Measurements from ENCODE around the gene ADISSP. TPM values are rescaled to one million over a fixed set of nuclear protein-coding genes. Genes with fewer than 3 reads are reported as not detected.

ADISSP gene
- total and polyA plus RNA-seq, 5 donors from 2014 or later = 14.8 to 25.5 (median 19.9) TPM

Other genes with a start within 250 kb of the ADISSP start
- gene GFRA4, start 104.4 kb downstream of the ADISSP start, total RNA-seq = not detected
- gene GFRA4, start 104.4 kb downstream of the ADISSP start, polyA plus RNA-seq = not detected
- not detected for gene ADAM33, start 85.7 kb downstream of the ADISSP start, total RNA-seq
- gene ADAM33, start 85.7 kb downstream of the ADISSP start, polyA plus RNA-seq = not detected
- not detected for gene SIGLEC1, start 55.2 kb downstream of the ADISSP start, total RNA-seq
- gene SIGLEC1, start 55.2 kb downstream of the ADISSP start, polyA plus RNA-seq = not detected
- not detected for gene HSPA12B, start 35.1 kb downstream of the ADISSP start, total RNA-seq
- under 1 TPM in 1 of 4 donors, not detected in 3; 0.09 TPM for gene HSPA12B, start 35.1 kb downstream of the ADISSP start, polyA plus RNA-seq
- gene SPEF1, start 13.7 kb upstream of the ADISSP start, total RNA-seq = not detected
- not detected for gene SPEF1, start 13.7 kb upstream of the ADISSP start, polyA plus RNA-seq
- gene CENPB, start 19.0 kb upstream of the ADISSP start, total RNA-seq = 38.5 TPM
- gene CENPB, start 19.0 kb upstream of the ADISSP start, polyA plus RNA-seq = 1 to 10 TPM; 1.2 to 1.9 (median 1.5) TPM
- gene CDC25B, start 28.6 kb upstream of the ADISSP start, total RNA-seq = 310 TPM
- 10 to 100 TPM; 39.7 to 48.4 (median 47.0) TPM for gene CDC25B, start 28.6 kb upstream of the ADISSP start, polyA plus RNA-seq
- 10.5 TPM for gene AP5S1, start 52.8 kb upstream of the ADISSP start, total RNA-seq
- gene AP5S1, start 52.8 kb upstream of the ADISSP start, polyA plus RNA-seq = 10 to 100 TPM; 18.7 to 22.2 (median 20.4) TPM
- gene MAVS, start 79.1 kb upstream of the ADISSP start, total RNA-seq = 26.1 TPM
- gene MAVS, start 79.1 kb upstream of the ADISSP start, polyA plus RNA-seq = 1 to 10 TPM; 3.5 to 4.7 (median 3.8) TPM
- gene PANK2, start 121.6 kb upstream of the ADISSP start, total RNA-seq = 63.2 TPM
- gene PANK2, start 121.6 kb upstream of the ADISSP start, polyA plus RNA-seq = 10 to 100 TPM; 44.4 to 59.3 (median 49.8) TPM
- 6.9 TPM for gene RNF24, start 247.8 kb upstream of the ADISSP start, total RNA-seq
- 1 to 10 TPM; 4.6 to 8.9 (median 7.6) TPM for gene RNF24, start 247.8 kb upstream of the ADISSP start, polyA plus RNA-seq